SIG-M5 (cell line): ENCODE measurements around the gene NT5M.

Source experiments
- DNase-seq: peaks from one replicate; lab custom pipeline; 2025; lab: John Stamatoyannopoulos, UW

NT5M gene

DNA sequence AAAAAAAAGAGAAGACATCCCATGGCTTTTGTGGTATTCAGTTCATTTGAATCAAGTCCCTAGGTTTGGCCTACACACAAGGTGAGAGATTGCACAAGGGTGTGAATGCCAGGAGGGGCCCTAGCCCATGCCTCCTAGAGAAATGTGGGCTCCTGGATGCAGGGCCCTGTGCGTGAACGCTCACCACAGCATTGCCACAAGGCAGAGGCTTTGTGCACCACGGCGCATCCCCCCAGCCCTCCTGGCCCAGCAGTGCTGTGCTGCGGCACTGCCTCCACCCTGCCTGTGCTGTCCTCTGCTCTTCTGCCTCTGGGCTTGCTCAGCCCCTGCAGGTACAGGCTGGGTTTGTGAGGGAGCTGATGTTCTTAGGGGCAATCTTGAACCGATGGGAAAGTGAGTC, 92.7 kb downstream of the NT5M start:
- no peak for DNase-seq
